HEK293 (cell line): ENCODE measurements around the gene MRPL11.
"Not testable (repeated sequence)": the region's sequence is repeated elsewhere in the genome, so short reads cannot be mapped to it uniquely, and the experiment has no call there.

Experiments
- HOXD13 ChIP-seq: sonication (generic); formaldehyde crosslinking; IDR thresholded peaks from 2 replicates; pipeline ENCODE4 v1.8.0; 2022; ENCODE audit warnings: missing genetic modification reagents, borderline replicate concordance
- ZBTB1 ChIP-seq: fragments of 450-650 bp; formaldehyde crosslinking; IDR thresholded peaks from 2 replicates; pipeline ENCODE4 v1.5.1; 2016; ENCODE audit warnings: missing biosample characterization, missing genetic modification characterization
- ZNF184 ChIP-seq: fragments of 450-650 bp; IDR thresholded peaks from 2 replicates; pipeline ENCODE4 v1.5.1; 2018; ENCODE audit warnings: missing biosample characterization, mild to moderate bottlenecking, missing genetic modification characterization
- ZNF19 ChIP-seq: fragments of 450-650 bp; formaldehyde crosslinking; IDR thresholded peaks from 2 replicates; pipeline ENCODE4; 2016; ENCODE audit warnings: missing biosample characterization, missing genetic modification characterization, low read depth
- ZNF221 ChIP-seq: fragments of 450-650 bp; formaldehyde crosslinking; IDR thresholded peaks from 2 replicates; pipeline ENCODE4 v1.5.1; 2017; ENCODE audit warnings: missing biosample characterization, missing genetic modification characterization, borderline replicate concordance
- ZNF292 ChIP-seq: fragments of 450-650 bp; formaldehyde crosslinking; IDR thresholded peaks from 2 replicates; pipeline ENCODE4 v1.5.1; 2016; ENCODE audit warnings: low read depth, missing biosample characterization, missing genetic modification characterization, borderline replicate concordance
- ZNF544 ChIP-seq: fragments of 450-650 bp; formaldehyde crosslinking; IDR thresholded peaks from 2 replicates; pipeline ENCODE4 v1.5.0; 2017; ENCODE audit warnings: missing biosample characterization, missing genetic modification characterization
- TF ChIP-seq, protein P1 (sequence below): fragments of 450-650 bp; formaldehyde crosslinking; IDR thresholded peaks from 2 replicates; pipeline ENCODE4 v1.5.1; 2016; ENCODE audit warnings: missing biosample characterization, missing genetic modification characterization
- TF ChIP-seq, protein P2 (sequence below): sonication (generic); formaldehyde crosslinking; IDR thresholded peaks from 2 replicates; pipeline ENCODE4 v1.8.1; 2022; ENCODE audit warnings: mild to moderate bottlenecking, moderate library complexity, missing genetic modification reagents
- TF ChIP-seq, protein P3 (sequence below): fragments of 450-650 bp; formaldehyde crosslinking; IDR thresholded peaks from 2 replicates; pipeline ENCODE4 v1.5.1; 2016; ENCODE audit warnings: missing biosample characterization, missing genetic modification characterization
- TF ChIP-seq, protein P4 (sequence below): fragments of 450-650 bp; formaldehyde crosslinking; IDR thresholded peaks from 2 replicates; pipeline ENCODE4 v1.5.1; 2016; ENCODE audit warnings: missing biosample characterization, missing genetic modification characterization
- TF ChIP-seq, protein P5 (sequence below): fragments of 450-650 bp; formaldehyde crosslinking; IDR thresholded peaks from 2 replicates; pipeline ENCODE4 v1.5.1; 2017; ENCODE audit warnings: missing biosample characterization, mild to moderate bottlenecking, missing genetic modification characterization, moderate library complexity
- TF ChIP-seq, protein P6 (sequence below): fragments of 450-650 bp; formaldehyde crosslinking; optimal IDR thresholded peaks from 2 replicates; pipeline ENCODE3; 2016; ENCODE audit warnings: missing biosample characterization, mild to moderate bottlenecking, missing genetic modification characterization

DNA sequence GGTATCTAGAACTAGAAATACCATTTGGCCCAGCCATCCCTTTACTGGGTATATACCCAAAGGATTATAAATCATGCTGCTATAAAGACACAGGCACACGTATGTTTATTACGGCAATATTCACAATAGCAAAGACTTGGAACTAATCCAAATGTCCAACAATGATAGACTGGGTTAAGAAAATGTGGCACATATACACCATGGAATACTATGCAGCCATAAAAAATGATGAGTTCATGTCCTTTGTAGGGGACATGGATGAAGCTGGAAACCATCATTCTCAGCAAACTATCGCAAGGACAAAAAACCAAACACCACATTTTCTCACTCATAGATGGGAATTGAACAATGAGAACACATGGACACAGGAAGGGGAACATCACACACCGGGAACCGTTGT is 25.5 kb upstream of the MRPL11 start:
- TF ChIP-seq, protein P1, sequence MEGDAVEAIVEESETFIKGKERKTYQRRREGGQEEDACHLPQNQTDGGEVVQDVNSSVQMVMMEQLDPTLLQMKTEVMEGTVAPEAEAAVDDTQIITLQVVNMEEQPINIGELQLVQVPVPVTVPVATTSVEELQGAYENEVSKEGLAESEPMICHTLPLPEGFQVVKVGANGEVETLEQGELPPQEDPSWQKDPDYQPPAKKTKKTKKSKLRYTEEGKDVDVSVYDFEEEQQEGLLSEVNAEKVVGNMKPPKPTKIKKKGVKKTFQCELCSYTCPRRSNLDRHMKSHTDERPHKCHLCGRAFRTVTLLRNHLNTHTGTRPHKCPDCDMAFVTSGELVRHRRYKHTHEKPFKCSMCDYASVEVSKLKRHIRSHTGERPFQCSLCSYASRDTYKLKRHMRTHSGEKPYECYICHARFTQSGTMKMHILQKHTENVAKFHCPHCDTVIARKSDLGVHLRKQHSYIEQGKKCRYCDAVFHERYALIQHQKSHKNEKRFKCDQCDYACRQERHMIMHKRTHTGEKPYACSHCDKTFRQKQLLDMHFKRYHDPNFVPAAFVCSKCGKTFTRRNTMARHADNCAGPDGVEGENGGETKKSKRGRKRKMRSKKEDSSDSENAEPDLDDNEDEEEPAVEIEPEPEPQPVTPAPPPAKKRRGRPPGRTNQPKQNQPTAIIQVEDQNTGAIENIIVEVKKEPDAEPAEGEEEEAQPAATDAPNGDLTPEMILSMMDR (tag by site-specific recombination), result not testable (repeated sequence)
- not testable (repeated sequence) for TF ChIP-seq ZNF544; ZNF19 (tag by site-specific recombination); HOXD13 (CRISPR knock-in tag); ZNF292; ZNF184 (tag by site-specific recombination); ZNF221 (tag by site-specific recombination); ZBTB1 (tag by site-specific recombination)
- TF ChIP-seq, protein P2, sequence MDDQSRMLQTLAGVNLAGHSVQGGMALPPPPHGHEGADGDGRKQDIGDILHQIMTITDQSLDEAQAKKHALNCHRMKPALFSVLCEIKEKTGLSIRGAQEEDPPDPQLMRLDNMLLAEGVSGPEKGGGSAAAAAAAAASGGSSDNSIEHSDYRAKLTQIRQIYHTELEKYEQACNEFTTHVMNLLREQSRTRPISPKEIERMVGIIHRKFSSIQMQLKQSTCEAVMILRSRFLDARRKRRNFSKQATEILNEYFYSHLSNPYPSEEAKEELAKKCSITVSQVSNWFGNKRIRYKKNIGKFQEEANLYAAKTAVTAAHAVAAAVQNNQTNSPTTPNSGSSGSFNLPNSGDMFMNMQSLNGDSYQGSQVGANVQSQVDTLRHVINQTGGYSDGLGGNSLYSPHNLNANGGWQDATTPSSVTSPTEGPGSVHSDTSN, result not testable (repeated sequence)
- TF ChIP-seq, protein P3, sequence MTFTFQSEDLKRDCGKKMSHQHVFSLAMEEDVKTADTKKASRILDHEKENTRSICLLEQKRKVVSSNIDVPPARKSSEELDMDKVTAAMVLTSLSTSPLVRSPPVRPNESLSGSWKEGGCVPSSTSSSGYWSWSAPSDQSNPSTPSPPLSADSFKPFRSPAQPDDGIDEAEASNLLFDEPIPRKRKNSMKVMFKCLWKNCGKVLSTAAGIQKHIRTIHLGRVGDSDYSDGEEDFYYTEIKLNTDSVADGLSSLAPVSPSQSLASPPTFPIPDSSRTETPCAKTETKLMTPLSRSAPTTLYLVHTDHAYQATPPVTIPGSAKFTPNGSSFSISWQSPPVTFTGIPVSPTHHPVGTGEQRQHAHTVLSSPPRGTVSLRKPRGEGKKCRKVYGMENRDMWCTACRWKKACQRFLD (tag by site-specific recombination), result not testable (repeated sequence)
- TF ChIP-seq, protein P4, sequence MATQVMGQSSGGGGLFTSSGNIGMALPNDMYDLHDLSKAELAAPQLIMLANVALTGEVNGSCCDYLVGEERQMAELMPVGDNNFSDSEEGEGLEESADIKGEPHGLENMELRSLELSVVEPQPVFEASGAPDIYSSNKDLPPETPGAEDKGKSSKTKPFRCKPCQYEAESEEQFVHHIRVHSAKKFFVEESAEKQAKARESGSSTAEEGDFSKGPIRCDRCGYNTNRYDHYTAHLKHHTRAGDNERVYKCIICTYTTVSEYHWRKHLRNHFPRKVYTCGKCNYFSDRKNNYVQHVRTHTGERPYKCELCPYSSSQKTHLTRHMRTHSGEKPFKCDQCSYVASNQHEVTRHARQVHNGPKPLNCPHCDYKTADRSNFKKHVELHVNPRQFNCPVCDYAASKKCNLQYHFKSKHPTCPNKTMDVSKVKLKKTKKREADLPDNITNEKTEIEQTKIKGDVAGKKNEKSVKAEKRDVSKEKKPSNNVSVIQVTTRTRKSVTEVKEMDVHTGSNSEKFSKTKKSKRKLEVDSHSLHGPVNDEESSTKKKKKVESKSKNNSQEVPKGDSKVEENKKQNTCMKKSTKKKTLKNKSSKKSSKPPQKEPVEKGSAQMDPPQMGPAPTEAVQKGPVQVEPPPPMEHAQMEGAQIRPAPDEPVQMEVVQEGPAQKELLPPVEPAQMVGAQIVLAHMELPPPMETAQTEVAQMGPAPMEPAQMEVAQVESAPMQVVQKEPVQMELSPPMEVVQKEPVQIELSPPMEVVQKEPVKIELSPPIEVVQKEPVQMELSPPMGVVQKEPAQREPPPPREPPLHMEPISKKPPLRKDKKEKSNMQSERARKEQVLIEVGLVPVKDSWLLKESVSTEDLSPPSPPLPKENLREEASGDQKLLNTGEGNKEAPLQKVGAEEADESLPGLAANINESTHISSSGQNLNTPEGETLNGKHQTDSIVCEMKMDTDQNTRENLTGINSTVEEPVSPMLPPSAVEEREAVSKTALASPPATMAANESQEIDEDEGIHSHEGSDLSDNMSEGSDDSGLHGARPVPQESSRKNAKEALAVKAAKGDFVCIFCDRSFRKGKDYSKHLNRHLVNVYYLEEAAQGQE (tag by site-specific recombination), result not testable (repeated sequence)
- TF ChIP-seq, protein P5, sequence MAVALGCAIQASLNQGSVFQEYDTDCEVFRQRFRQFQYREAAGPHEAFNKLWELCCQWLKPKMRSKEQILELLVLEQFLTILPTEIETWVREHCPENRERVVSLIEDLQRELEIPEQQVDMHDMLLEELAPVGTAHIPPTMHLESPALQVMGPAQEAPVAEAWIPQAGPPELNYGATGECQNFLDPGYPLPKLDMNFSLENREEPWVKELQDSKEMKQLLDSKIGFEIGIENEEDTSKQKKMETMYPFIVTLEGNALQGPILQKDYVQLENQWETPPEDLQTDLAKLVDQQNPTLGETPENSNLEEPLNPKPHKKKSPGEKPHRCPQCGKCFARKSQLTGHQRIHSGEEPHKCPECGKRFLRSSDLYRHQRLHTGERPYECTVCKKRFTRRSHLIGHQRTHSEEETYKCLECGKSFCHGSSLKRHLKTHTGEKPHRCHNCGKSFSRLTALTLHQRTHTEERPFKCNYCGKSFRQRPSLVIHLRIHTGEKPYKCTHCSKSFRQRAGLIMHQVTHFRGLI (tag by site-specific recombination), result not testable (repeated sequence)
- TF ChIP-seq, protein P6, sequence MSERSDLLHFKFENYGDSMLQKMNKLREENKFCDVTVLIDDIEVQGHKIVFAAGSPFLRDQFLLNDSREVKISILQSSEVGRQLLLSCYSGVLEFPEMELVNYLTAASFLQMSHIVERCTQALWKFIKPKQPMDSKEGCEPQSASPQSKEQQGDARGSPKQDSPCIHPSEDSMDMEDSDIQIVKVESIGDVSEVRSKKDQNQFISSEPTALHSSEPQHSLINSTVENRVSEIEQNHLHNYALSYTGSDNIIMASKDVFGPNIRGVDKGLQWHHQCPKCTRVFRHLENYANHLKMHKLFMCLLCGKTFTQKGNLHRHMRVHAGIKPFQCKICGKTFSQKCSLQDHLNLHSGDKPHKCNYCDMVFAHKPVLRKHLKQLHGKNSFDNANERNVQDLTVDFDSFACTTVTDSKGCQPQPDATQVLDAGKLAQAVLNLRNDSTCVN (tag by site-specific recombination), result not testable (repeated sequence)
